GM12892 (cell line): Measurements from ENCODE around the gene GPX4.

Experiments
- DNase-seq: peaks from one replicate; pipeline ENCODE4 v3.0.0; 2011; ENCODE audit not compliant: insufficient read length
- FAIRE-seq: peaks from 2 replicates; lab custom pipeline; 2011; peaks lifted over from hg19 to GRCh38; lab: Jason Lieb, UNC
- POLR2A ChIP-seq: IDR thresholded peaks from 2 replicates; pipeline ENCODE4 v1.6.1; 2011; ENCODE audit warnings: low read depth, low read length, control low read depth
- POLR2AphosphoS5 ChIP-seq: IDR thresholded peaks from 2 replicates; pipeline ENCODE4 v1.6.1; 2011; ENCODE audit warnings: low read depth, low read length, control low read depth
- TAF1 ChIP-seq: IDR thresholded peaks from 2 replicates; pipeline ENCODE4 v1.6.1; 2011; ENCODE audit warnings: low read depth, mild to moderate bottlenecking, control low read depth, low read length, borderline replicate concordance

Gene GPX4

DNA sequence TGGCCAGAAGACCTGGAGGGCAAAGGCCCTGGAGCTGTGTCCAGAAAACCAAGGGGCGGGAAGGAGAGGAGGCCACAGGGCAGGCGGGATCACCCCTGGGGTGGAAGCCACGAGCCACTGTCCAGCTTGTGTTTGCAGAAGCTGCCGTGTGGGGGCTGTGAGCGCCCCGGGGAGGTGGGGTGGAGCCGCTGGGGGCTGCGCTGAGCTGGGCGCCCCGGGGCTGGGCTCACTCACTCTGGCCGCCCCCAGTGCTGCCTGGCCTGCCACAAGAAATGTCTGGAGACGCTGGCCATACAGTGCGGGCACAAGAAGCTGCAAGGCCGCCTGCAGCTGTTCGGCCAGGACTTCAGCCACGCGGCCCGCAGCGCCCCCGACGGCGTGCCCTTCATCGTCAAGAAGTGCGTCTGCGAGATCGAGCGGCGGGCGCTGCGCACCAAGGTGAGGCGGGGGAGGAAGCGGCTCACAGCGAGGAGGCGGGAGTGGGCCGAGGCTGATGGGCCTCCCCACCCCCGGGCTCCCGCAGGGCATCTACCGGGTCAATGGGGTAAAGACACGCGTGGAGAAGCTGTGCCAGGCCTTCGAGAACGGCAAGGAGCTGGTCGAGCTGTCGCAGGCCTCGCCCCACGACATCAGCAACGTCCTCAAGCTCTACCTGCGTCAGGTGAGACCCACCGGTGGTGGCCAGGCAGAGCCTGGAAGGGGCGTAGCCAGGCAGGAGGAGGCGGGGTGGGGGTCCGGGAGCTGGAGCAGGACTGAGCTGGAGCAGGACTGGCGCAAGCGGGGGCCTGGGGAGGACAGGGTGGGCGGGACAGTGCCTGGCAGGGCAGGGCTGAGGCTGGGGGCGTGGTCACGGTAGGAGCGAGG is 22.3 kb upstream of the GPX4 start:
- FAIRE-seq (no peak), DNase-seq (no peak)
- TF ChIP-seq POLR2AphosphoS5 (no peak), TAF1 (no peak), POLR2A (no peak)

DNA sequence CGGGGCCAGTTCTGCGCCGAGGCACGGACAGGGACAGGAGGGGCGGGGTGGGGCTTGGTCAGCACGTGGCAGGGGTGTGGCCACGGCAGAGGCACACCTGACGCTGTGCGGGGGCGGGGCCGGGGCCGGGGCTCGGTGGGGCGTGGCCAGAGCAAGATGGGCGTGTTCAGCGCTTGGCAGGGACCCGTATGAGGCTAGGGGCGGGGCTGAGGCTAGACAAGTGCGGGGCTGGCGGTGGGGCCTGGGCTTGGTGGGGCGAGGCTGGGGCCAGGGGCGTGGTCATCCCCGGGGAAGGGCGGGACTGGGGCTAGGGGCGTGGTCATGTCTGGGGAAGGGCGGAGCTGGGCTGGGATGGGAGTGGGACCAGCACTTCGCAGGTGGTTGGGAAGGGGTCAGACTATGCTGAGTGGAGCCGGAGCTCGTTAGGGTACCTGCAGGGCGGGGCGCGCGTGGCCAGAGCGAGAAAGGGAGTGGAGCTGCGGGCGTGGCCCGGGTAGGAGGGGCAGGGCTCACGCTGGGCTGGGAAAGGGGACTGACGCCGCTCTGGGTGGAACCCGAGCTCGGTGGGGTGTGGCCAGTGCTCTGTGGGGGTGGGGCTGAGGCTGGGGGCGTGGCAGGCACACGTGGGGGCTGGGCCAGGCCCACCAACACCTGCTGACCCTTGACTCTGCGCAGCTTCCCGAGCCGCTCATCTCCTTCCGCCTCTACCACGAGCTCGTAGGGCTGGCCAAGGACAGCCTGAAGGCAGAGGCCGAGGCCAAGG is 21.4 kb upstream of the GPX4 start:
- TF ChIP-seq POLR2A (no peak; the same call in 1 of the 2 replicates), TAF1 (no peak), POLR2AphosphoS5 (no peak)
- DNase-seq (peak; percentile 81), FAIRE-seq (peak; percentile 83)

DNA sequence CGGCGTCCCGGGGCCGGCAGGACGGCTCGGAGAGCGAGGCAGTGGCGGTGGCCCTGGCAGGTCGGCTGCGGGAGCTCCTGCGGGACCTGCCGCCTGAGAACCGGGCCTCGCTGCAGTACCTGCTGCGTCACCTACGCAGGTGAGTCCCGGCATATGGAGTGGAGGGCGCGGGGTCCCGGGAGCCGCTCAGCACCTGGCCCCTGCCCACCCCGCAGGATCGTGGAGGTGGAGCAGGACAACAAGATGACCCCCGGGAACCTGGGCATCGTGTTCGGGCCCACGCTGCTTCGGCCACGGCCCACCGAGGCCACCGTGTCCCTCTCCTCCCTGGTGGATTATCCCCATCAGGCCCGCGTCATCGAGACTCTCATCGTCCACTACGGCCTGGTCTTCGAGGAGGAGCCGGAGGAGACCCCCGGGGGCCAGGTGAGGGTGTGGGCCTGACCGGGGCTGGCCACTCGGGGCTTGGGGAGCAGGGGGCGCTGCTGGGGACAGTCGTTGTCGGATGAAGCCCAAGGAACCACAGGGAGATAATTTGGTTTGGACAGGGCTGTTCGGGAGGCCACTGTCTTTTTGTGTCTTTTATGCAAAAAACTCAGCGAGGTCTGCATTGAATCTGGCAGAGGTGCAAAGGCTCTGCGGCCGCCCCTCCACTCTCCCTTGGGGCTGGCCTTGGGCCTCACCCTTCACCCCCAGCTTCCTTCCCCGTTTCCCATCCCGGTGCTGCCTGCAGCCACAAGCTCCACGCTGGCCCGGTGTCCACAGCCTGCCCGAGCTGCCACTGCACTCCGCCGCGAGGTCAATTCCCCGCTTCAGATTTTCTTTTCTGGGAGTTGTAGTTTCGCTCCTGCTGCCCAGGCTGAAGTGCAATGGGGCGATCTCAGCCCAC is 20.6 kb upstream of the GPX4 start:
- TF ChIP-seq POLR2A, result no peak; the same call in 1 of the 2 replicates
- no peak for TF ChIP-seq TAF1
- no peak for TF ChIP-seq POLR2AphosphoS5
- no peak for DNase-seq
- no peak for FAIRE-seq

DNA sequence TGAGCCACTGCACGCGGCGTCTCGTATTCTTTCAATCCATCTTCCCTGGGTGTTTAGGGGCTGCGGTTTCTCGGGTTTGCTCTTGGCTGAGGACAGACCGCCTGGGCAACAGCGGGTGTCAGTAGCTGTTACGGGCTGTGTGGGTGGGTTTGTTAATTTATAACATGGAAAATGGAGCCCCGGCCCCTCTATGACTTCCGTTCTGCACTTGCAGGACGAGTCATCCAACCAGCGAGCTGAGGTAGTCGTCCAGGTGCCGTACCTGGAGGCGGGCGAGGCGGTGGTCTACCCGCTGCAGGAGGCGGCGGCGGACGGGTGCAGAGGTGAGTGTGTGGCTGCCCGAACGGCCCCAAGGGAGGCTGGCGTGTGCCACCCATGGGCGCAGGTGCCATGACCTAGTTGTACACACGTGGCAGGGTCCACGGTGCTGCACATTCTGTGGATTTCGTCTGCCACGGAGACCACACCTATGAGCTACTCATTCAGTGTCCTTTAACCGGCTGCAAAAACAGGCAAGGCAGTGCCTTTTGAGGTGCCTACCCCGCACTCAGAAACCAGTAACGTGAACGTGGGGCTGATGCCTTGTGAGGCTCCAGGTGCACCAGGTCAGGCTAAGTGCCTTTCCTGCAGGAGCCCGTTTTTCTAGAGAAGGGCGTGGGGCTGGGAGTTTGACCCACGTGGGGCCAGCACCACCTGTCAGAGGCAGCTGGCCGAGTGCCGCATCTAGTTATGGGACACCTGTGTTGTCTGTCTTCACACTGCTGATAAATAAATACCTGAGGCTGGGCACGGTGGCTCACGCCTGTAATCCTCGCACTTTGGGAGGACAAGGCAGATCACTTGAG is 19.5 kb upstream of the GPX4 start:
- FAIRE-seq, result no peak
- TF ChIP-seq POLR2A (no peak), POLR2AphosphoS5 (no peak), TAF1 (no peak)
- DNase-seq, result no peak

DNA sequence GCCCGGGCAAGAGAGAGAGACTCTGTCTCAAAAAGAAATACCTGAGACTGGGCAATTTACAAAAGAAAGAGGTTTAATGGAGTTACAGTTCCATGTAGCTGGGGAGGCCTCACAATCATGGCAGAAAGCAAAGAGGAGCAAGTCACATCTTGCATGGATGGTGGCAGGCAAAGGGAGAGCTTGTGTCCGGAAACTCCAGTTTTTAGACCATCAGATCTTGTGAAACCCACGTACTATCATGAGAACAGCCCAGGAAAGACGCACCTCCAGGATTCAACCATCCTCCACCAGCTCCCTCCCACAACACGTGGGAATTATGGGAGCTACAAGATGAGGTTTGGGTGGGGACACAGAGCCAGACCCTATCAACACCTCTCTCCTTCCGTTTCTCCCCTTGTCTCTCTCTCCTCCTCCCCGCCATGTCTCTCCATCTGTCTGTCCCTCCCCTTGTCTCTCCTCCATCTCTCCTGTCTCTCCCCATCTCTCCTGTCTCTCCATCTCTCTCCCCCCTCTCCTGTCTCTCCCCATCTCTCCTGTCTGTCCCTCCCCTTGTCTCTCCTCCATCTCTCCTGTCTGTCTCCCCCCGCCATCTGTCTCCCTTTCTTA is 18.6 kb upstream of the GPX4 start:
- FAIRE-seq (no peak), DNase-seq (no peak)
- TF ChIP-seq TAF1 (no peak), POLR2AphosphoS5 (peak; percentile 63), POLR2A (no peak; the same call in 1 of the 2 replicates)

DNA sequence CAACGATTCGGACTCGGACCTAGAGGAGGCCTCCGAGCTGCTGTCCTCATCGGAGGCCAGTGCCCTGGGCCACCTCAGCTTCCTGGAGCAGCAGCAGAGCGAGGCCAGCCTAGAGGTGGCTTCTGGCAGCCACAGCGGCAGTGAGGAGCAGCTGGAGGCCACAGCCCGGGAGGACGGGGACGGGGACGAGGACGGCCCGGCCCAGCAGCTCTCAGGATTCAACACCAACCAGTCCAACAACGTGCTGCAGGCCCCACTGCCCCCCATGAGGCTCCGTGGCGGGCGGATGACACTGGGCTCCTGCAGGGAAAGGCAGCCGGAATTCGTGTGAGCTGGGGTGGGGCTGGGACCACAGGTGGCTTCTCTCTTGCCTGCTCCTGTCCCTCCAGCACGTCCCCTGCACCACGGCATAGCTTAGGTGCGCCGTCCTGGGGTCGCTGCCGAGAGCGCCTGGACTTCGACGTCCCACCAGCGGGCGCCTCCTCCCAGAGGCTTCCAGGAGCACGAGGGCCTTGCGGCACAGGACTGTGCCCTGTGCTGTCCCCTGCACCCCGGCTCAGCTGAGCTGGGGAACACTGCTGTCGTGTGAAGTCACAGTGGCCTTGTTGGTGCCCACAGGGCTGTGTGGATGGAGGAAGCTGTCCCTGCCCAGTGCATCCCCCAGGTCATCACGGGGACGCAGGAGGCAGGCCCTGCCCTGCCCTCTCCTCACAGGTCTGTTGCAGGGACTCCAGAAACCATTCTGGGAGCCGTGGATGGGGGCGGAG is 17.9 kb upstream of the GPX4 start:
- no peak for DNase-seq
- TF ChIP-seq POLR2A, result peak; percentile 70; the same call in 1 of the 2 replicates
- no peak for TF ChIP-seq TAF1
- no peak for FAIRE-seq

DNA sequence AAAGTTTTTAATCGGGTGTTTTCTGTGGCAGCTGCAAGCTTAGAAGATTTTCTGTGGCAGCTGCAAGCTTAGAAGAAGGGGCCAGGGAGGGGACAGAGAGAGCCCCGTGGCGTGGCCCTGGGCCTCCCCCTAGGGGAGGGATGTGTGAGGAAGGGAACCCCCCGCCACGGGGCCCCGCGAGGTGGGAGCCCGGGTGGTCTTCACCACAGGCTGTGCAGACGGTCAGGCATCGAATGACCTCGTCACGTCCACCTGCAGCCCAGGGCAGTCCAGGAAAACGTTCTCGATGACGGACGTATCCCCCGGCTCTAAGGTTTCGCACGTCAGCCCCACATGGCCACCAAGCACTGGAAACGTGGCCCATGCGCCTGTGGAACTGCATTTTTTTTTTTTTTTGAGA is 17.2 kb upstream of the GPX4 start:
- FAIRE-seq, result no peak
- no peak for TF ChIP-seq POLR2A
- TF ChIP-seq POLR2AphosphoS5, result no peak
- TF ChIP-seq TAF1, result no peak
- DNase-seq, result no peak

DNA sequence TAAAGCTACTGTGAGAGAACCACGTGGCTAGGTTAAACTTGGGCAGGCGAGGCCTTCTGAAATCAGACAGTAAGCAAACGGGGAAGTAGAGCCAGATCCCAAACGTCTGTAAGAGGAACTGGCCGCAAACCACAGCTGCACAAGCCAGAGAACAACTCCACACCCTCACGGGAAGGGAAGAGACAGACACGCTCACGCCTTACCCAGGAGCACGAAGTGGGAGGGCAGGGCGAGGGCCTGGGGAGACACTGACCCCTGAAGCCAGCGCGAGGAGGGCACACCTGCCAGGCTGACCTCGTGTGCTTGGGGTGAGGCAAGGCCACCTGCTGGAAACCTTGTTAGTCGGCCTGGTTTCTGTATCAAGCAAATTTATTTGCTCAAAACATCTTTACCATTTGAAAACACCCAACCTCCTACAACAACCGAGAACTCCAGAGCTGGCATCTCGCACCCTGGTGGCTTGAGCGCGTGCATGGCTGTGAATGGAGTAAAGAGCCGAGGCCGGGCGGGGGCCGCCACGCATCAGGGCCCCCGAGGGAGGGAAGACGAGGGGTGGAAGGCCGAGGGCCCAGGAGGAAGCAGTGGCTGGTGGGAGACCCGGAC is 15.9 kb upstream of the GPX4 start:
- peak; percentile 86 for FAIRE-seq

More for the DNA sequence above, 15.9 kb upstream of the GPX4 start:
- DNase-seq, result no peak
- TF ChIP-seq POLR2A (peak; percentile 72), POLR2AphosphoS5 (peak; percentile 81), TAF1 (no peak)
